Activated naive CD4-positive, alpha-beta T cell treated with anti-CD3 and anti-CD28 coated beads, Interleukin-2, amount 10 ng/mL, durations not matched to agents 7 days and 5 days (primary cell): ENCODE measurements around the gene HYDIN.

Experiments used
- CTCF ChIA-PET: fragments of 350-600 bp; sonication (Branson Sonifier 250); formaldehyde crosslinking; loops from one replicate; lab custom pipeline; 2021; ENCODE audit warnings: antibody characterized with exemption; lab: Charles Lee
- DNase-seq: peaks from one replicate; pipeline ENCODE4 v3.0.0-alpha.2; 2020
- H3K27ac Mint-ChIP-seq: one replicate; pipeline ENCODE4 v1.8.0; 2021; ENCODE audit warnings: mild to moderate bottlenecking, moderate library complexity, mixed read lengths
- H3K27me3 Mint-ChIP-seq: one replicate; pipeline ENCODE4 v1.8.0; 2021; ENCODE audit warnings: mild to moderate bottlenecking, mixed read lengths
- H3K36me3 Mint-ChIP-seq: one replicate; pipeline ENCODE4 v1.8.0; 2021; ENCODE audit warnings: mixed read lengths
- H3K4me1 Mint-ChIP-seq: one replicate; pipeline ENCODE4 v1.8.0; 2021; ENCODE audit warnings: mixed read lengths
- H3K4me3 Mint-ChIP-seq: one replicate; pipeline ENCODE4 v1.8.0; 2021; ENCODE audit warnings: mild to moderate bottlenecking, moderate library complexity, mixed read lengths
- H3K9me3 Mint-ChIP-seq: one replicate; pipeline ENCODE4 v1.8.0; 2021; ENCODE audit warnings: mixed read lengths

HYDIN gene

DNA sequence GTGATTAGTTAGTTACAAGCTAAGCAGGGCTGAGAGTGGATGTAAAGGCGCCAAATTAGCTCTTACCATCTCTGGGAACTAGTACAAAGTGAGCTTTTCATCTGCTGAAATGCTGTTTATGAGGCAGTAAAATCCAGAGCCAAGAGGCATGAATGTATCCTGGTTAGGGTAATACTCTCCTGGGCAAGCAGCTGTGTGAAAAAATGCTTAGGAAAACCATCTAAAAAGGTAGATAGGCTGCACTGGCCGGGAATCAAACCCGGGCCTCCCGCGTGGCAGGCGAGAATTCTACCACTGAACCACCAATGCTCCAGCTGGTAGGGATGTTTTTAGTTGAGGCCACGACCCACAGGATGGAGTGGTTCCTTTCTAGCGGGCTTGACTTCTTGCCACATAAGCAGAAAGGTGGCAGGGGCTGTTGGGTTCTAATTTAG is 452.5 kb downstream of the HYDIN start:
- no peak overlapping the region for H3K4me3 Mint-ChIP-seq

GRCh38 chr16:70777496-70777895 is 453.0 kb downstream of the HYDIN start:
- Mint-ChIP-seq H3K4me1 (no peaks in the 10 kb centered on the region), H3K27ac (no peak overlapping the region), H3K4me3 (no peak overlapping the region), H3K9me3 (no peaks in the 10 kb centered on the region), H3K36me3 (peaks cover 35% of the 10 kb centered on the region), H3K27me3 (no peaks in the 10 kb centered on the region)
- CTCF ChIA-PET = interaction anchor here (0.6 kb wide), 1 partner anchor 52 kb away, joined by 3 read pairs; no protein-coding TSS in a partner anchor
- no peak for DNase-seq

More for the DNA sequence above, 452.5 kb downstream of the HYDIN start:
- H3K4me1 Mint-ChIP-seq = no peaks in the 10 kb centered on the region
- no peak overlapping the region for H3K27ac Mint-ChIP-seq
- no peak for DNase-seq
- H3K27me3 Mint-ChIP-seq = no peaks in the 10 kb centered on the region
- H3K36me3 Mint-ChIP-seq = peaks cover 40% of the 10 kb centered on the region
- no peaks in the 10 kb centered on the region for H3K9me3 Mint-ChIP-seq
- CTCF ChIA-PET = interaction anchor here (0.6 kb wide), 1 partner anchor 53 kb away, joined by 3 read pairs; no protein-coding TSS in a partner anchor

- H3K9me3 Mint-ChIP-seq = no peaks in the 10 kb centered on the region
- DNase-seq = no peak
- H3K27me3 Mint-ChIP-seq = no peaks in the 10 kb centered on the region
- CTCF ChIA-PET = interaction anchor here (0.9 to 1.2 kb wide), 2 partner anchors 9 to 108 kb away, joined by 3 to 4 read pairs; no protein-coding TSS in a partner anchor
- no peak overlapping the region for H3K4me3 Mint-ChIP-seq
- H3K27ac Mint-ChIP-seq = no peak overlapping the region
- H3K4me1 Mint-ChIP-seq = peaks cover 6% of the 10 kb centered on the region
- peaks cover 21% of the 10 kb centered on the region for H3K36me3 Mint-ChIP-seq
These were observed 455.1 kb downstream of the HYDIN start for GRCh38 chr16:70775399-70775798.

GRCh38 chr16:70774261-70774660 is 456.3 kb downstream of the HYDIN start:
- Mint-ChIP-seq H3K4me1 (peaks cover 11% of the 10 kb centered on the region), H3K4me3 (no peak overlapping the region), H3K9me3 (no peaks in the 10 kb centered on the region), H3K27ac (no peak overlapping the region), H3K36me3 (peaks cover 25% of the 10 kb centered on the region), H3K27me3 (no peaks in the 10 kb centered on the region)
- CTCF ChIA-PET = interaction anchor here (0.9 to 5.0 kb wide), 2 partner anchors 10 to 14 kb away, joined by 4 to 35 read pairs; no protein-coding TSS in a partner anchor
- DNase-seq = no peak

- peaks cover 21% of the 10 kb centered on the region for H3K36me3 Mint-ChIP-seq
- DNase-seq = no peak
- H3K9me3 Mint-ChIP-seq = no peaks in the 10 kb centered on the region
- no peak overlapping the region for H3K27ac Mint-ChIP-seq
- no peaks in the 10 kb centered on the region for H3K27me3 Mint-ChIP-seq
- no peak overlapping the region for H3K4me3 Mint-ChIP-seq
- peaks cover 11% of the 10 kb centered on the region for H3K4me1 Mint-ChIP-seq
- CTCF ChIA-PET = interaction anchor here (1.5 to 5.1 kb wide), 11 partner anchors 13 to 243 kb away, joined by 3 to 87 read pairs (median 11); no protein-coding TSS in a partner anchor
These were observed 458.0 kb downstream of the HYDIN start for GRCh38 chr16:70772493-70772892.

DNA sequence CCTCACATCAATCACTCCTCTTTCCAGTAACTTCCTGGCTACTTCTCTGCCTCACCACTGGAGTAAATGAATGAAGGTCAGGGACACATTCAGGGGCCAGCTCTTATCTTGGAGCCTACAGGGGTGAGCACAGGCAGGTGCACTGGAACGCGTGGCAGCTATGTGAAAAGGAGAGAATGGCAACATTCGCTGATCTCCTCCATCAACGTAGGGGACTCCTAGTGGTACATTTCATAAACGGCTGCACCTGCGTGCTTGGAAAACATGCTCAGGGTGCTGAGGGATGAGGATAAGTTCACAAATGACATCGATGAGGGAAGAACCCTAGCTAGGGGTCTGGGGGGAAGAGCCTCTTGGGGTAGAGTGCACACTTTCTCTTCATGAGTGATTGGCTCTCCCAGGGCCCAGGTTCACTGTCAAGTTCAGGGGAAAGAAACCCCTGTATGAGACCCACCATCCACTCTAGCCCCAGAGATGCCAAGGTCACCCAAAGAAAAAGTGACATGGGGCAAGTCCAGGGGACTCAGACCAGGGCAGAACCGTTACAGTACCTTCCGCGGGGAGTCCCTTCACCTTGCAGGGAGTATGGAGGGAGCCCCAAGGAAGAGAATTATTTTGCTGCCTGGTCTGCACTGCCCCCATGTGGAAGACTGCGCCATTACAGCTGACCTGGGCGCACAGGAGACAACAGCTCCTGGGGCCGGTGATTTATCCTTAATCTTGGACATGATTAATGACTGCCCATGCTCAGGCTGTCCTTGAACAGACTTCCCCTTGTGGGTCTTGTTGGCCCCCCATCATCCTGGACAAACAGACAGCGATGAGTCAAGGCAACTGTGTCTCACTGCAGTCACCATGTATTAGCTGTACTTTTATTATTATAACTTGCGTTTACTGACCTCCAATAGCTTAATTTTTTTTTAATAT is 459.6 kb downstream of the HYDIN start:
- H3K27me3 Mint-ChIP-seq = no peaks in the 10 kb centered on the region
- CTCF ChIA-PET = interaction anchor here (0.6 to 5.1 kb wide), 40 partner anchors 9 to 586 kb away, joined by 3 to 87 read pairs (median 5); partner anchors contain the start of gene MTSS2
- DNase-seq = peak; percentile 82
- H3K4me3 Mint-ChIP-seq = no peak overlapping the region
- peaks cover 18% of the 10 kb centered on the region for H3K36me3 Mint-ChIP-seq
- H3K9me3 Mint-ChIP-seq = no peaks in the 10 kb centered on the region
- peak overlapping the region; percentile 39 for H3K27ac Mint-ChIP-seq
- H3K4me1 Mint-ChIP-seq = peaks cover 11% of the 10 kb centered on the region

GRCh38 chr16:70770291-70770625 is 460.3 kb downstream of the HYDIN start:
- DNase-seq = no peak
- H3K9me3 Mint-ChIP-seq = no peaks in the 10 kb centered on the region
- no peak overlapping the region for H3K4me3 Mint-ChIP-seq
- H3K27ac Mint-ChIP-seq = peak overlapping the region; percentile 39
- peaks cover 11% of the 10 kb centered on the region for H3K4me1 Mint-ChIP-seq
- peaks cover 18% of the 10 kb centered on the region for H3K36me3 Mint-ChIP-seq
- CTCF ChIA-PET = interaction anchor here (1.0 to 5.1 kb wide), 19 partner anchors 10 to 587 kb away, joined by 3 to 87 read pairs (median 9); partner anchors contain the start of gene MTSS2
- no peaks in the 10 kb centered on the region for H3K27me3 Mint-ChIP-seq

- Mint-ChIP-seq H3K4me3 (no peak overlapping the region), H3K36me3 (peaks cover 18% of the 10 kb centered on the region), H3K9me3 (no peaks in the 10 kb centered on the region), H3K4me1 (peaks cover 11% of the 10 kb centered on the region), H3K27ac (peak overlapping the region; percentile 55), H3K27me3 (no peaks in the 10 kb centered on the region)
- no peak for DNase-seq
- CTCF ChIA-PET = interaction anchor here (1.0 to 5.1 kb wide), 16 partner anchors 10 to 205 kb away, joined by 3 to 87 read pairs (median 10); partner anchors contain the start of gene MTSS2
These were observed 460.8 kb downstream of the HYDIN start for GRCh38 chr16:70769761-70770160.

- CTCF ChIA-PET = interaction anchor here (1.1 to 5.1 kb wide), 10 partner anchors 9 to 188 kb away, joined by 3 to 87 read pairs (median 18); partner anchors contain the start of gene MTSS2
- Mint-ChIP-seq H3K4me1 (peaks cover 11% of the 10 kb centered on the region), H3K27ac (peak overlapping the region; percentile 55), H3K27me3 (no peaks in the 10 kb centered on the region), H3K9me3 (no peaks in the 10 kb centered on the region), H3K36me3 (peaks cover 21% of the 10 kb centered on the region), H3K4me3 (no peak overlapping the region)
- DNase-seq = no peak
These were observed 461.4 kb downstream of the HYDIN start for GRCh38 chr16:70769131-70769530.

DNA sequence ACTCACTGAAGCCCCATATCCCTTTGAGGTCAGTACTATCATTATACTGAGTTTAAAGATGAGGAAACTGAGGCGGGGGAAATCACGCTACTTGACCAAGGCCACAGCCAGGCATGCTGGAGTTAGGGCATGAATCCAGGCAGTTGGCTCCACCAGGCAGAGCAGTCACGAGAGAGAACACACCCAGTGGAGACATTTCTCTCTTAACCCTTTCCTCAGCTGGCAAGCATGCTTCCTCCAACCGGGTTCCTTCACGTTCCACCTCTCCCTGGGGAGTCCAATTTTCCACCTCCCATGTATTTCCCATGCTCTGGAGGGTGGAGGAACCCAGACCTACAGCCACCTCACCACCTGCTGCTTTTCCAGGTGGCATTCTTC is 462.3 kb downstream of the HYDIN start:
- Mint-ChIP-seq H3K27ac (no peak overlapping the region), H3K27me3 (no peaks in the 10 kb centered on the region)
- CTCF ChIA-PET = interaction anchor here (1.0 to 5.1 kb wide), 5 partner anchors 17 to 114 kb away, joined by 4 to 87 read pairs (median 8); no protein-coding TSS in a partner anchor

DNA sequence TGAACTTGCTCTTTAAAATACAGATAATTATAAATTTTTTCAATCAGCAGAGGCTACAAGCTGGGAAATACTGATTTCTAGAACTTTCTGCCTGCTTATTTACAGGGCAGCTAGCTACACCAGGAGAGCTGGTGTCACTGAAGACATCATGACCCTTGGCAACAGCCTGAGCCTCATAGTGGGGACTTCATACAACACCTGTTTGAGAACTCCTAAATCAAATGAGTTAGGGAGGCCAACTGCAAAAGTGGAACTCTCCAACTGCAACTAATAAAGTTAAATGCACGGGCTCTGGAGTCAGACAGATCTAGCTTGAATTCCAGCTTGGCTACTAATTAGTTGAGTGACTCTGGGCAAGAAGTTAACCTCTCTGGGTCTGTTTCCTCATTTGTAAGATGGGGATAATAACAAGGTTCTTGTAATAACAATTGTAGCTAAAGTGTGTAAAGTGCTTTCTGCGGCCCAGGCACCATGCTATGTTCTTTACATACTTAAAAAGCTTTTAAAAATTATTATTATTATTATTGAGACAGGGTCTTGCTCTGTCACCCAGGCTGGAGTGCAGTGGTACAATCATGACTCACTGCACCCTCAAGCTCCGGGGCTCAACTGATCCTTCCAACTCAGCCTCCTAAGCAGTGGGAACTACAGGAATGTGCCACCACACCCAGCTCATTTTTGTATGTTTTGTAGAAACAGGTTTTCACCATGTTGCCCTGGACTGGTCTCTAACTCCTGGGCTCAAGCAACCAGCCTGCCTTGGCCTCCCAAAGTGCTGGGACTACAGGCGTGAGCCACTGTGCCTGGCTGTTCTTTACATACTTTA is 462.9 kb downstream of the HYDIN start:
- no peaks in the 10 kb centered on the region for H3K9me3 Mint-ChIP-seq
- H3K27ac Mint-ChIP-seq = peak overlapping the region; percentile 11
- no peaks in the 10 kb centered on the region for H3K27me3 Mint-ChIP-seq
- no peak for DNase-seq
- CTCF ChIA-PET = interaction anchor here (0.7 to 1.6 kb wide), 4 partner anchors 17 to 113 kb away, joined by 3 to 8 read pairs (median 6); no protein-coding TSS in a partner anchor
- peaks cover 11% of the 10 kb centered on the region for H3K4me1 Mint-ChIP-seq
- H3K4me3 Mint-ChIP-seq = no peak overlapping the region
- H3K36me3 Mint-ChIP-seq = peaks cover 24% of the 10 kb centered on the region

More for the DNA sequence above, 462.3 kb downstream of the HYDIN start:
- Mint-ChIP-seq H3K9me3 (no peaks in the 10 kb centered on the region), H3K4me1 (peaks cover 11% of the 10 kb centered on the region), H3K4me3 (no peak overlapping the region), H3K36me3 (peaks cover 23% of the 10 kb centered on the region)
- DNase-seq = no peak

- Mint-ChIP-seq H3K4me1 (peaks cover 11% of the 10 kb centered on the region), H3K27ac (no peak overlapping the region), H3K36me3 (peaks cover 27% of the 10 kb centered on the region), H3K27me3 (no peaks in the 10 kb centered on the region), H3K9me3 (no peaks in the 10 kb centered on the region), H3K4me3 (no peak overlapping the region)
- DNase-seq = no peak
- CTCF ChIA-PET = interaction anchor here (0.7 to 1.4 kb wide), 2 partner anchors 84 to 112 kb away, joined by 3 to 8 read pairs; no protein-coding TSS in a partner anchor
These were observed 463.9 kb downstream of the HYDIN start for GRCh38 chr16:70766658-70767057.

GRCh38 chr16:70766176-70766575 is 464.3 kb downstream of the HYDIN start:
- no peak overlapping the region for H3K27ac Mint-ChIP-seq
- H3K36me3 Mint-ChIP-seq = peaks cover 30% of the 10 kb centered on the region
- H3K4me1 Mint-ChIP-seq = peaks cover 11% of the 10 kb centered on the region
- no peak overlapping the region for H3K4me3 Mint-ChIP-seq
- no peak for DNase-seq
- CTCF ChIA-PET = interaction anchor here (1.6 kb wide), 1 partner anchor 28 kb away, joined by 6 read pairs; no protein-coding TSS in a partner anchor
- H3K27me3 Mint-ChIP-seq = no peaks in the 10 kb centered on the region
- no peaks in the 10 kb centered on the region for H3K9me3 Mint-ChIP-seq
